ENCODE data around the gene OR2T29. TPM values are rescaled to one million over a fixed set of nuclear protein-coding genes. Genes with fewer than 3 reads are reported as not detected.

OR2T29 gene
- total RNA-seq, 1 experiment from 2014 or later = not detected

- TF ChIP-seq ESRRA (CRISPR knock-in tag; IDR thresholded peaks at IDR 0.05; ENCODE audit: borderline replicate concordance) = no peak
- no peak for TF ChIP-seq NR2C2 (CRISPR knock-in tag; IDR thresholded peaks at IDR 0.05)
- no peak for TF ChIP-seq ZBTB21 (CRISPR knock-in tag; IDR thresholded peaks at IDR 0.05; ENCODE audit: borderline replicate concordance)
- TF ChIP-seq AR (CRISPR knock-in tag; IDR thresholded peaks at IDR 0.05) = no peak
- TF ChIP-seq MYBL2 (CRISPR knock-in tag; IDR thresholded peaks at IDR 0.05) = no peak
- no peak for TF ChIP-seq FOXK1 (CRISPR knock-in tag; IDR thresholded peaks at IDR 0.05)
Measured at GRCh38 chr1:248593226-248593625, 30.7 kb upstream of the OR2T29 start (continued).

- H3K9me3 Mint-ChIP-seq = peaks cover 85% of the 10 kb centered on the region
- TF ChIP-seq ZNF416 (CRISPR knock-in tag; IDR thresholded peaks at IDR 0.05) (no peak), SP1 (CRISPR knock-in tag; conservative IDR thresholded peaks at IDR 0.05) (no peak), TCF7 (CRISPR knock-in tag; IDR thresholded peaks at IDR 0.05; ENCODE audit: low read depth) (no peak), PRDM15 (CRISPR knock-in tag; IDR thresholded peaks at IDR 0.05) (no peak)
- peaks cover 12% of the 10 kb centered on the region for H3K27me3 Mint-ChIP-seq (ENCODE audit: low read depth)
- CTCF ChIA-PET = no interaction called here
- H3K36me3 Mint-ChIP-seq = peaks cover 54% of the 10 kb centered on the region
- DNase-seq (ENCODE audit: low spot score) (no peak), ATAC-seq (no peak)
- H3K27ac Mint-ChIP-seq = no peak overlapping the region
- POLR2A ChIA-PET = no interaction called here
- H3K4me1 Mint-ChIP-seq = no peaks in the 10 kb centered on the region
- no peak overlapping the region for H3K4me3 Mint-ChIP-seq
Measured at GRCh38 chr1:248592655-248593054, 30.1 kb upstream of the OR2T29 start.

GRCh38 chr1:248590055-248590454 is 27.5 kb upstream of the OR2T29 start:
- peaks cover 5% of the 10 kb centered on the region for H3K27me3 Mint-ChIP-seq (ENCODE audit: low read depth)
- peaks cover 60% of the 10 kb centered on the region for H3K36me3 Mint-ChIP-seq
- H3K27ac Mint-ChIP-seq = no peak overlapping the region
- ATAC-seq = no peak
- ChIA-PET POLR2A (no interaction called here), CTCF (no interaction called here)
- no peak for DNase-seq (ENCODE audit: low spot score)
- no peak overlapping the region for H3K4me3 Mint-ChIP-seq
- H3K4me1 Mint-ChIP-seq = no peaks in the 10 kb centered on the region
- H3K9me3 Mint-ChIP-seq = peaks cover 86% of the 10 kb centered on the region
- no peak for TF ChIP-seq NR2C2 (CRISPR knock-in tag; IDR thresholded peaks at IDR 0.05)
- no peak for TF ChIP-seq CDX4 (CRISPR knock-in tag; IDR thresholded peaks at IDR 0.05; ENCODE audit: borderline replicate concordance)
- no peak for TF ChIP-seq MLX (CRISPR knock-in tag; IDR thresholded peaks at IDR 0.05)
- TF ChIP-seq ZNF423 (CRISPR knock-in tag; IDR thresholded peaks at IDR 0.05) = no peak
- TF ChIP-seq SMAD4 (CRISPR knock-in tag; IDR thresholded peaks at IDR 0.05) = no peak
- no peak for TF ChIP-seq TCF7 (CRISPR knock-in tag; IDR thresholded peaks at IDR 0.05; ENCODE audit: low read depth)
- no peak for TF ChIP-seq CREB1 (CRISPR knock-in tag; IDR thresholded peaks at IDR 0.05)
- no peak for TF ChIP-seq ZNF671 (CRISPR knock-in tag; IDR thresholded peaks at IDR 0.05)
- TF ChIP-seq CREM (CRISPR knock-in tag; IDR thresholded peaks at IDR 0.05) = no peak
- TF ChIP-seq ERG (CRISPR knock-in tag; IDR thresholded peaks at IDR 0.05) = no peak
- TF ChIP-seq GTF2I (CRISPR knock-in tag; conservative IDR thresholded peaks at IDR 0.05) = no peak
- no peak for TF ChIP-seq ATF2 (CRISPR knock-in tag; IDR thresholded peaks at IDR 0.05; ENCODE audit: borderline replicate concordance, low read depth)
- no peak for TF ChIP-seq TEAD1 (CRISPR knock-in tag; IDR thresholded peaks at IDR 0.05)
- no peak for TF ChIP-seq NFE2L1 (CRISPR knock-in tag; IDR thresholded peaks at IDR 0.05)

Data from WTC11 (cell line).